ENCODE measurements around the gene TRPM6. TPM values are rescaled to one million over a fixed set of nuclear protein-coding genes. Genes with fewer than 3 reads are reported as not detected.

Gene TRPM6
- total and polyA plus RNA-seq, 10 donors: 0.05 to 9.9 (median 1.7) TPM

DNA sequence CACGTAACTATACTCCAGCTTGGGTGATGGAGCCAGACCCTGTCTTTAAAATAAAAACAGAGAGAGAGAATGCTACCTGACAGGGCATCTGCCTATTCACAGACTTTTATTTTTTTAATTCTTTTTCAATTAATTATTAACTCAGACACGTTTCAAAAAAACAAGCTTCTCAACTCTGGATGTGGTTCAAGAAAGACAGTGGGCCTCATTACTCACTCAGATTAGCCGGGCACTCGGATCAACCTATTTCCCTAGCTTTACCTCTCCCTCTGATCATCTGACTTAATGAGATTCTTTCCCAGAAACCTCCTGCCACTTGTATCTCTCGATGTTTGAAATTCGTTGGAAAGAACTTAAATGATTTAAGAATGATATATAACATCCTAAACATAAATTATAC is 134.1 kb downstream of the TRPM6 start:
- intact Hi-C loops (cut with DNase I; ENCODE audit: low total_unique reads): no loop called here
- H3K4me3 ChIP-seq: no peak overlapping the region
- no peak for DNase-seq
- WGBS, 5 donors: 87 to 96% (median 91%) methylated on average over 6 of the region's 6 CpGs
- H3K36me3 ChIP-seq: peaks cover 0 to 60% (median 0%) of the 10 kb centered on the region in 6 donors
- no peak overlapping the region for H3K27ac ChIP-seq
- TF ChIP-seq POLR2A (IDR thresholded peaks at IDR 0.05): no peak
- TF ChIP-seq CTCF (IDR thresholded peaks at IDR 0.05 in 8 of 11, conservative IDR thresholded peaks at IDR 0.05 in 3 of 11): no peak
- no peak for TF ChIP-seq POLR2AphosphoS5 (IDR thresholded peaks at IDR 0.05)
- H3K9me3 ChIP-seq: no peaks in the 10 kb centered on the region
- no peaks in the 10 kb centered on the region for H3K4me1 ChIP-seq
- H3K27me3 ChIP-seq (replicated peaks in 1 of 7): no peaks in the 10 kb centered on the region

GRCh38 chr9:74748966-74749365 is 138.8 kb downstream of the TRPM6 start:
- intact Hi-C loops (cut with DNase I; ENCODE audit: low total_unique reads): no loop called here
- Histone ChIP-seq H3K4me1 (no peaks in the 10 kb centered on the region), H3K27ac (no peak overlapping the region), H3K36me3 (peaks cover 0 to 44% (median 0%) of the 10 kb centered on the region in 6 donors), H3K9me3 (no peaks in the 10 kb centered on the region), H3K27me3 (replicated peaks in 1 of 7) (no peaks in the 10 kb centered on the region), H3K4me3 (no peak overlapping the region)
- 89 to 93% (median 92%) methylated on average over 4 of the region's 4 CpGs for WGBS, 5 donors
- DNase-seq: no peak
- TF ChIP-seq POLR2AphosphoS5 (IDR thresholded peaks at IDR 0.05) (no peak), CTCF (IDR thresholded peaks at IDR 0.05 in 8 of 11, conservative IDR thresholded peaks at IDR 0.05 in 3 of 11) (no peak), POLR2A (IDR thresholded peaks at IDR 0.05) (no peak)

DNA sequence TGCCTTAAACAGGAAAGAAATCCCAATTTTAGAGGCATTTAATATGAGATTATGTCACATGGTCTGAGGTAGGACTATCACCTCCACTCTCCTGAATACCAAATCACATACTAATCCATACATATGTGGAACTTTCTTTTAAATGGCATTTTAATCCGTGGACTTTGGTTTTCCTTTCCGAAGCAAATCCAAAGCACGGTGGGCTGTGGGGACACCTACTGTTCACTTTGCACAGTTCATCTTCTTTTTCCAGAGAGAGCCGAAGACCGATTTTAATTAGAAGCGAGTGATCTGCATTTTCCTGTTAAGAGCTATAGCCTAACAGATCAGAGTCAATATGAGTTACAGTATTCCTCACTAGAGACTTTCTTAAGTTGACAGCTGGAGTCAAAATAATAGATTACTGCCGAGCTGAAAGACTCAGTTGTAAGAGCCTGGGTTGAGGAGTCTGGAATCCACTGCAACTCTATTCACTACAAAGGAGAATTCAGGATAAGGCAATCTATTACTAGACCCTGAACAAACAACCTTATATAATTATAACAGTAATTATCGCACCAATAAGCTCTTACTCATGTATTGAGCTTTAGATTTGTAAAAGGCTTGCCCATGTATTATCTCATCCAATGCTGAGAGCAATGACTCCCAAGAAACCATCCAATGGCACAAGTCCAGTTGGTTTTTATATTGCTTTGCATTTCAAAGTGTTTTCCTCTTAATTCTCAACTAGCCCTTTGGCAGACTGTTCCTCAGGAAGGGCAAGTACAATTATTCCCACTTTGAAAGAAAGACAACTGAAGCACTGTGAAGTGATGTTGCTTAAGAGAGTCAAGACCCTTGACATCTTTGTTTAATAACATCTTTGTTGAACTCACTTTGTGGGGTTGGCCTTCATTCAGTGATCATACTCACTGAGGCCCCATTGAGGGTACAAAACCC is 144.7 kb downstream of the TRPM6 start:
- Histone ChIP-seq H3K9me3 (no peaks in the 10 kb centered on the region), H3K27ac (no peak overlapping the region), H3K4me1 (peaks cover 0 to 7% (median 0%) of the 10 kb centered on the region in 6 donors), H3K36me3 (peaks cover 0 to 28% (median 0%) of the 10 kb centered on the region in 6 donors), H3K27me3 (replicated peaks in 1 of 7) (peaks cover 0 to 17% (median 0%) of the 10 kb centered on the region in 7 donors), H3K4me3 (no peak overlapping the region)
- DNase-seq: no peak
- intact Hi-C loops (cut with DNase I; ENCODE audit: low total_unique reads): loop anchor here (5.0 kb wide), 1 partner anchor 166 kb away; no protein-coding TSS in a partner anchor
- WGBS, 5 donors: 17 to 25% (median 19%) methylated on average over 8 of the region's 8 CpGs
- TF ChIP-seq CTCF (IDR thresholded peaks at IDR 0.05 in 8 of 11, conservative IDR thresholded peaks at IDR 0.05 in 3 of 11) (peak in 8 of 11 experiments; percentile 36 to 64 (median 55)), POLR2A (IDR thresholded peaks at IDR 0.05) (no peak), POLR2AphosphoS5 (IDR thresholded peaks at IDR 0.05) (no peak)

- no peak overlapping the region for H3K4me3 ChIP-seq
- peaks cover 0 to 17% (median 0%) of the 10 kb centered on the region in 7 donors for H3K27me3 ChIP-seq (replicated peaks in 1 of 7)
- TF ChIP-seq POLR2AphosphoS5 (IDR thresholded peaks at IDR 0.05) (no peak), CTCF (IDR thresholded peaks at IDR 0.05 in 8 of 11, conservative IDR thresholded peaks at IDR 0.05 in 3 of 11) (no peak), POLR2A (IDR thresholded peaks at IDR 0.05) (no peak)
- no peak overlapping the region for H3K27ac ChIP-seq
- no peak for DNase-seq
- H3K4me1 ChIP-seq: peaks cover 0 to 7% (median 0%) of the 10 kb centered on the region in 6 donors
- intact Hi-C loops (cut with DNase I; ENCODE audit: low total_unique reads): loop anchor here (5.0 kb wide), 1 partner anchor 165 kb away; no protein-coding TSS in a partner anchor
- no peaks in the 10 kb centered on the region for H3K9me3 ChIP-seq
- peaks cover 0 to 35% (median 0%) of the 10 kb centered on the region in 6 donors for H3K36me3 ChIP-seq
- 95 to 100% (median 98%) methylated on average over 1 of the region's 1 CpG for WGBS, 5 donors
Observed at GRCh38 chr9:74742191-74742790, 145.4 kb downstream of the TRPM6 start.

All from spleen (tissue), 11 donors.